Uterus (tissue), 4 donors: ENCODE results near the gene GLRB. TPM values are rescaled to one million over a fixed set of nuclear protein-coding genes. Genes with fewer than 3 reads are reported as not detected.

Experiments
- DNase-seq, 2 donors: peaks; one replicate each; pipeline ENCODE4 v3.0.0-alpha.2; 2019 to 2020
- H3K27ac ChIP-seq, 2 donors: fragments of 200-600 bp; sonication (generic); 1 replicate in 1 of 2; 2 replicates in 1 of 2; pipeline ENCODE4 v1.5.1; 2016 to 2018
- H3K27me3 ChIP-seq, 2 donors: fragments of 200-600 bp; sonication (generic); one replicate each; pipeline ENCODE4 v1.5.1; 2018 to 2019; ENCODE audit warnings: control low read depth in 1 of 2
- H3K36me3 ChIP-seq, 2 donors: fragments of 200-600 bp; sonication (generic); one replicate each; pipeline ENCODE4 v1.5.1; 2019; ENCODE audit warnings: control low read depth in 1 of 2
- H3K4me1 ChIP-seq, 2 donors: fragments of 200-600 bp; sonication (generic); one replicate each; pipeline ENCODE4 v1.5.1; 2018 to 2019; ENCODE audit warnings: control low read depth in 1 of 2
- H3K4me3 ChIP-seq, 2 donors: fragments of 200-600 bp; sonication (generic); 1 replicate in 1 of 2; 2 replicates in 1 of 2; pipeline ENCODE4 v1.5.1; 2018 to 2019; ENCODE audit warnings: mild to moderate bottlenecking in 1 of 2
- H3K9me3 ChIP-seq, 2 donors: fragments of 200-600 bp; sonication (generic); one replicate each; pipeline ENCODE4 v1.5.1; 2019; ENCODE audit warnings: control low read depth in 1 of 2
- POLR2A ChIP-seq, 2 donors: fragments of 450-650 bp; IDR thresholded peaks; one replicate each; pipeline ENCODE4 v1.6.1; 2016; ENCODE audit warnings: antibody characterized with exemption in 2 of 2, mild to moderate bottlenecking in 1 of 2, moderate library complexity in 1 of 2
- intact Hi-C: fragments of 100-400 bp; cut with DNase I; formaldehyde crosslinking; loops from one replicate; pipeline ENCODE4 v1.15.1; 2023; ENCODE audit warnings: low total_unique reads
- total RNA-seq, 4 donors: library from RNA; depleted of rRNA in 3 of 4; stranded (reverse); fragments of >200 nt in 3 of 4; gene quantifications; one replicate each; pipeline versions ENCODE4 v1.1.0 to v1.2.4, GENCODE V29; 2014 to 2023
- TF ChIP-seq, protein P1 (sequence below), 4 experiments: fragments of 200-600 bp in 2 of 4; fragments of 450-650 bp in 2 of 4; sonication (generic) in 2 of 4; IDR thresholded peaks; one replicate each; pipeline ENCODE4 v1.5.1; 2016 to 2019; ENCODE audit warnings: antibody characterized with exemption in 4 of 4, mild to moderate bottlenecking in 2 of 4, moderate library complexity in 1 of 4
- donor health status: DM: yes; HTN: yes; CAD: no.

GLRB gene
- total RNA-seq, 4 donors from 2014 or later = 1.0 to 20.6 (median 4.6) TPM

DNA sequence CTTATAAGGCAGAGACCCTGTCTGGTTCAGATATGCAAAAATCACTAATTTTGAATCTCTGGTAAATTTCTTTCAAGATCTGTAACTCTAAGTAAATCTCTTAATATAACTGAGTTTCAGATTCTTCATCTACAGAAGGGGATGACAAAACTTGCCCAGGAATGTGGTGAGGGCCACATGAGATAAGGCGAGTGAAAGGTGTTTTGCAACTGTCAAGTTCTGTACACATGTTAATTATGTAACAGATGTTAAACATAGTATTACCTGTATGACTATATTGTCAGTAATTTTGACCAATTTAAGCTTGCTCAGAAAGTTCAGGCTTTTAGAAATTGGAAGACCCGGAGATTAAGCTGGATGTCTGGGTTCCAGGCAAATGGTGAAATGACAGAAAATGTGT, 549 bp upstream of the GLRB start:
- no peak for DNase-seq
- Histone ChIP-seq H3K4me1 (no peaks in the 10 kb centered on the region), H3K4me3 (peak overlapping the region in 1 of 2 donors; percentile 60), H3K27ac (peak overlapping the region in 1 of 2 donors; percentile 39), H3K36me3 (no peaks in the 10 kb centered on the region), H3K27me3 (peaks cover 0 to 9% of the 10 kb centered on the region in 2 donors), H3K9me3 (no peaks in the 10 kb centered on the region)
- intact Hi-C loops = no loop called here
- no peak for TF ChIP-seq POLR2A (IDR thresholded peaks at IDR 0.05)
- TF ChIP-seq, protein P1, sequence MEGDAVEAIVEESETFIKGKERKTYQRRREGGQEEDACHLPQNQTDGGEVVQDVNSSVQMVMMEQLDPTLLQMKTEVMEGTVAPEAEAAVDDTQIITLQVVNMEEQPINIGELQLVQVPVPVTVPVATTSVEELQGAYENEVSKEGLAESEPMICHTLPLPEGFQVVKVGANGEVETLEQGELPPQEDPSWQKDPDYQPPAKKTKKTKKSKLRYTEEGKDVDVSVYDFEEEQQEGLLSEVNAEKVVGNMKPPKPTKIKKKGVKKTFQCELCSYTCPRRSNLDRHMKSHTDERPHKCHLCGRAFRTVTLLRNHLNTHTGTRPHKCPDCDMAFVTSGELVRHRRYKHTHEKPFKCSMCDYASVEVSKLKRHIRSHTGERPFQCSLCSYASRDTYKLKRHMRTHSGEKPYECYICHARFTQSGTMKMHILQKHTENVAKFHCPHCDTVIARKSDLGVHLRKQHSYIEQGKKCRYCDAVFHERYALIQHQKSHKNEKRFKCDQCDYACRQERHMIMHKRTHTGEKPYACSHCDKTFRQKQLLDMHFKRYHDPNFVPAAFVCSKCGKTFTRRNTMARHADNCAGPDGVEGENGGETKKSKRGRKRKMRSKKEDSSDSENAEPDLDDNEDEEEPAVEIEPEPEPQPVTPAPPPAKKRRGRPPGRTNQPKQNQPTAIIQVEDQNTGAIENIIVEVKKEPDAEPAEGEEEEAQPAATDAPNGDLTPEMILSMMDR (IDR thresholded peaks at IDR 0.05) = no peak

DNA sequence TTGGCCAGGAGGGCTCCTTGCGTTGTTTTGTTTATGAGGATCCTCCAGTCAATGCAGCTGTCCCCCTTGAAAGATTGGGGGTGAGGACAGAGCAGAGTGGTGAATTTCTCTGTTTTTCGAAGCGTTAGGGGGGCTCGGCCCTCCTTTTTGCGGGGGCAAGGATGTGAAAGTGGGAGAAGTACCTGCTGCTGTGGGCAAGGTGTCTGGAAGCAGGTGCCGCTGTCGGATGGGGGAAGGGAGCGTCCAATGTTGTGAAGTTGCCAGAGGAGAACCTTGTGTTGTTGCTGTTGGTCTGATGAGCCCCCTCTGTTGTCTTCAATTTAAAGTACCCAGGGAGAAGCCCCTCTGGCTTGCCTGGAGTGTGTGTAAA, 613 bp downstream of the GLRB start:
- DNase-seq = peak in 1 of 2 donors; percentile 14
- intact Hi-C loops = no loop called here
- Histone ChIP-seq H3K36me3 (no peaks in the 10 kb centered on the region), H3K4me3 (peak overlapping the region; percentile 57 to 60), H3K9me3 (no peaks in the 10 kb centered on the region), H3K4me1 (no peaks in the 10 kb centered on the region), H3K27ac (no peak overlapping the region), H3K27me3 (peaks cover 0 to 9% of the 10 kb centered on the region in 2 donors)
- no peak for TF ChIP-seq POLR2A (IDR thresholded peaks at IDR 0.05)
- TF ChIP-seq, protein P1 (IDR thresholded peaks at IDR 0.05) = no peak

DNA sequence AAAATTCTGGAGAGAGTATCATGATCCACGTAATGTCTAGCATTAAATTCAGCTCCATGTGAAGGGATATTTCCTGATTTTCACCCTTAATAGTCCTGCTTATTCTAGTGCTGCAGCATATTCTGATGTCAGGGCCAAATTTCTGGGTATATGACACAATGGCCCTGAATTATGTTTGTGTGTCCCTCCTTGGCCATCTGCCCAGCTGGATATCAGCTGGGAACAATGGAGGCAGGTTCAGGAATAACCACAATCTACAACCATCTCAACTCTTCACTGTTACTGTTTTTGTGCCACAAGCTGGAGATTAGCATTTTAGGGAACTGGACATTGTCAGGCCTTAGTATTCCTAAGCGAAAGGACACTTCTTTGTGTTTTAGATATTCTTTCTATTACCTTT, 3.5 kb downstream of the GLRB start:
- TF ChIP-seq POLR2A (IDR thresholded peaks at IDR 0.05) = no peak
- TF ChIP-seq, protein P1 (IDR thresholded peaks at IDR 0.05) = no peak
- no peak for DNase-seq
- H3K36me3 ChIP-seq = no peaks in the 10 kb centered on the region
- H3K4me3 ChIP-seq = no peak overlapping the region
- H3K9me3 ChIP-seq = no peaks in the 10 kb centered on the region
- peaks cover 0 to 9% of the 10 kb centered on the region in 2 donors for H3K27me3 ChIP-seq
- H3K27ac ChIP-seq = no peak overlapping the region
- H3K4me1 ChIP-seq = no peaks in the 10 kb centered on the region
- intact Hi-C loops = no loop called here

DNA sequence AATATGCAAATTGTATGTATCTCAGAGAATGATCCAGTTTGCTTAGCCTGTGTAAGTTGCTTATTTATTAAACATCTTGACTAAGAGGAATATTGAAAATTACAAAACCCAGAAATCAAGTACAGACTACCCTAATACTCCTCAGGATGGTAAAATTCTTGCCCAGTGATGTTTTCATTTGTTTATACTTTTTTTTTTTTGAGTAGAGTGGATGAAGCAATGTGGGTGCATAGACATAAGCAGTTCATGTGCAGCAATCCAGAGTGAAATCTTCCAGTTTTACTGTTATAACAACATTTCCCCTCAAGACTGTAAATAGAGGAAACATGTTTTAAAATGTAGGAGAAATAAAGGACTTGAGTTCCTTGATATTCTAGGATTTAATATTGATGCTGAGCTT, 4.7 kb downstream of the GLRB start:
- H3K4me3 ChIP-seq = no peak overlapping the region
- H3K27me3 ChIP-seq = peaks cover 0 to 9% of the 10 kb centered on the region in 2 donors
- H3K27ac ChIP-seq = no peak overlapping the region
- no peaks in the 10 kb centered on the region for H3K36me3 ChIP-seq
- H3K4me1 ChIP-seq = no peaks in the 10 kb centered on the region
- H3K9me3 ChIP-seq = no peaks in the 10 kb centered on the region
- no peak for DNase-seq
- TF ChIP-seq POLR2A (IDR thresholded peaks at IDR 0.05) = no peak
- TF ChIP-seq, protein P1 (IDR thresholded peaks at IDR 0.05) = no peak
- intact Hi-C loops = no loop called here

DNA sequence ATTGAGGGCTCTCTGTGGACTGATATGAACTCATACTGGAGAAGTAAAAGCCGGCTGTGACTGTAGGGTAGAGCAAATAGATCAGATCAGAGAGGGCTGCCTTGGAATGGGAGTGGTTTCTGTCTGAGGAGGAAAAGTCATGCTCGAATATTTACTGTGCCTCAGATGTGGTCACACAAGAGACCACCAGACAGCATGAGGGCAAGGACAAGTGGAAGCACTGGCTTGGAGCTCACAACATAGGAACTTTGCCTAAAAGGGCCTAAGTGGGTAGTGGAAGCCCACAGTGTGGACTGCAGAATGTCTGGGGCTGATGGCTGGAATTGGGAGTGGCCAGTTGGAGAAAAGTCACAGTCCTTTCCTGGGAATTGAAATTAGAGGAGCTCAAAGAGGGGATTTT, 19.8 kb downstream of the GLRB start:
- TF ChIP-seq, protein P1 (IDR thresholded peaks at IDR 0.05) = no peak
- no peak for TF ChIP-seq POLR2A (IDR thresholded peaks at IDR 0.05)
- Histone ChIP-seq H3K4me3 (no peak overlapping the region), H3K27me3 (no peaks in the 10 kb centered on the region), H3K27ac (no peak overlapping the region), H3K36me3 (no peaks in the 10 kb centered on the region), H3K4me1 (no peaks in the 10 kb centered on the region), H3K9me3 (no peaks in the 10 kb centered on the region)
- DNase-seq = no peak
- intact Hi-C loops = no loop called here
